GM23248 (cell line): ENCODE data around the gene MSH3. TPM values are rescaled to one million over a fixed set of nuclear protein-coding genes. Genes with fewer than 3 reads are reported as not detected.

Source experiments
- DNase-seq: peaks from one replicate; pipeline ENCODE4 v3.0.0-alpha.2; 2015
- H2AFZ ChIP-seq: fragments of 200-600 bp; sonication (generic); 2 replicates; pipeline ENCODE4 v1.6.1; 2016; ENCODE audit warnings: antibody characterized with exemption
- H3F3A ChIP-seq: fragments of 200-600 bp; sonication (generic); 2 replicates; pipeline ENCODE4 v1.6.1; 2016; ENCODE audit warnings: mild to moderate bottlenecking, antibody characterized with exemption, mixed run types; ENCODE audit not compliant: insufficient read depth
- H3K27ac ChIP-seq: fragments of 200-600 bp; sonication (generic); 2 replicates; pipeline ENCODE4 v1.5.1; 2016; ENCODE audit warnings: mild to moderate bottlenecking
- H3K27me3 ChIP-seq: fragments of 200-600 bp; sonication (generic); replicated peaks from 2 replicates; pipeline ENCODE4 v1.6.1; 2016; ENCODE audit warnings: mild to moderate bottlenecking; ENCODE audit not compliant: insufficient read depth
- H3K36me3 ChIP-seq: fragments of 200-600 bp; sonication (generic); 2 replicates; pipeline ENCODE4 v1.6.1; 2016; ENCODE audit warnings: low read depth, mild to moderate bottlenecking
- H3K4me1 ChIP-seq: fragments of 200-600 bp; sonication (generic); 2 replicates; pipeline ENCODE4 v1.6.1; 2016; ENCODE audit warnings: mild to moderate bottlenecking; ENCODE audit not compliant: insufficient read depth
- H3K4me2 ChIP-seq: fragments of 200-600 bp; sonication (generic); one replicate; pipeline ENCODE4 v1.6.1; 2016; ENCODE audit warnings: mild to moderate bottlenecking; ENCODE audit not compliant: unreplicated experiment
- H3K4me3 ChIP-seq: fragments of 200-600 bp; sonication (generic); 2 replicates; pipeline ENCODE4 v1.5.1; 2016; ENCODE audit warnings: mild to moderate bottlenecking
- H3K79me2 ChIP-seq: fragments of 200-600 bp; sonication (generic); 2 replicates; pipeline ENCODE4 v1.6.1; 2016; ENCODE audit warnings: mild to moderate bottlenecking; ENCODE audit not compliant: insufficient read depth
- H3K9ac ChIP-seq: fragments of 200-600 bp; sonication (generic); 2 replicates; pipeline ENCODE4 v1.6.1; 2016; ENCODE audit warnings: mild to moderate bottlenecking
- H3K9me2 ChIP-seq: fragments of 200-600 bp; sonication (generic); 2 replicates; pipeline ENCODE4 v1.6.1; 2016; ENCODE audit warnings: mixed run types, mild to moderate bottlenecking, moderate library complexity; ENCODE audit not compliant: insufficient read depth
- H3K9me3 ChIP-seq: fragments of 200-600 bp; sonication (generic); one replicate; pipeline ENCODE4 v1.6.1; 2017; ENCODE audit warnings: low read depth
- H4K20me1 ChIP-seq: fragments of 200-600 bp; sonication (generic); 2 replicates; pipeline ENCODE4 v1.6.0; 2016; ENCODE audit not compliant: insufficient read depth
- EZH2 ChIP-seq: fragments of 200-600 bp; sonication (generic); IDR thresholded peaks from 2 replicates; pipeline ENCODE4 v1.6.1; 2018; ENCODE audit warnings: antibody characterized with exemption, mild to moderate bottlenecking; ENCODE audit not compliant: insufficient read depth, poor library complexity, severe bottlenecking
- EZH2phosphoT487 ChIP-seq: fragments of 200-600 bp; sonication (generic); IDR thresholded peaks from 2 replicates; pipeline ENCODE4 v1.6.1; 2018; ENCODE audit warnings: antibody characterized with exemption, moderate library complexity, mild to moderate bottlenecking, low read depth; ENCODE audit not compliant: insufficient read depth
- WGBS, 2 experiments: methylation state at CpG; one replicate each; pipeline ENCODE4 v1.1.6; 2015 to 2017; ENCODE audit warnings: low lambda C conversion rate in 2 of 2, low coverage in 1 of 2; ENCODE audit errors: missing lambda C conversion rate in 2 of 2; 5-methylcytosine and 5-hydroxymethylcytosine counted together
- in situ Hi-C: fragments of 300-500 bp; cut with MboI; formaldehyde crosslinking; loops from 2 replicates; pipeline ENCODE4 v1.15.0; 2020
- polyA plus RNA-seq: library from polyadenylated mRNA; unstranded; fragments of >200 nt; fragmentation: Nextera tagmentation; extraction: Ambion mirVana; gene quantifications from 2 replicates; pipeline ENCODE4 v1.2.1, GENCODE V29; 2016
- total RNA-seq: library from RNA; depleted of rRNA; stranded (reverse); fragments of >200 nt; shearing (Covaris generic); gene quantifications from 2 replicates; pipeline ENCODE4 v1.2.3, GENCODE V29; 2014

Gene MSH3
- total and polyA plus RNA-seq, 2 experiments from 2014 or later = 11.7 to 14.0 TPM

DNA sequence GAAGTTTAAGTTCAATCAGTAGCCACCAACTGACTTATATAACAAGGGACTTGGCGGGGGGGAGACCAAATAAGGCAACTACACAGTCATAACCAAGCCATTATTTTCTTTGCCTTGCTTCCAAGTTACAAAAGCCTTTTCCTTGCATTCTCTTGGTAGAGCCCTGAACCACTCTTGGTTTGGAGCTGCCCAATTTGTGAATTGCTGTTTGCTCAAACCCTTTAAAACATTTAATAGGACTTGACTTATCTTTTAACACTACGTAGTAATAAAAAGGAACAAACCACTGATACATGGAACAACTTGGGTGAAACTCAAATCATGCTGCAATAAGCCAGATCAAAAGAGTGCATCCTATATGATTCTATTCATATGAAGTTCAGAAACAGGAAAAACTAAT is 31.7 kb upstream of the MSH3 start:
- DNase-seq = no peak
- Histone ChIP-seq H3K4me1 (no peaks in the 10 kb centered on the region), H2AFZ (no peak overlapping the region), H3K9me3 (no peaks in the 10 kb centered on the region), H3F3A (no peaks in the 10 kb centered on the region), H3K9me2 (no peaks in the 10 kb centered on the region), H3K4me3 (no peak overlapping the region), H3K27me3 (no peaks in the 10 kb centered on the region), H3K4me2 (no peak overlapping the region), H4K20me1 (no peaks in the 10 kb centered on the region), H3K9ac (no peak overlapping the region), H3K36me3 (no peaks in the 10 kb centered on the region), H3K79me2 (no peaks in the 10 kb centered on the region), H3K27ac (no peak overlapping the region)
- no peak for TF ChIP-seq EZH2
- TF ChIP-seq EZH2phosphoT487 = no peak
- 87 to 93% methylated on average over 2 of the region's 2 CpGs for WGBS, 2 experiments
- in situ Hi-C loops = no loop called here

DNA sequence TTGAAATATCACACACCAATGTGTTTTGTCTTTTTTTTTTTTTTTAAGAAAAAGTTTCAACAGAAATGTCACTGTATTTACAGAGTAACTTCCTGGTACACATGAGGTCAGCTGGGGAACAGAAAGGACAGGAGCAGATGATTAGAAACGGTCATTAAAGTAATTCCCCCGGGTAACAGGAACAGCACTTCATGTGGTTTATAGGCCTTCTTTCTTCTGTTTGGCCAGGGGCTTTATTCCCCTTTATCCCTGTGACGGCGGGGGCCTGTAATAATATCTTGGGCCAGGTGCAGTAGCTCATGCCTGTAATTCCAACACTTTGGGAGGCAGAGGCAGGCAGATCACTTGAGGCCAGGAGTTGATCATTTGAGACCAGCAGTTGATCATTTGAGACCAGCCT is 30.5 kb upstream of the MSH3 start:
- H3K4me2 ChIP-seq = no peak overlapping the region
- H3K4me1 ChIP-seq = no peaks in the 10 kb centered on the region
- no peaks in the 10 kb centered on the region for H3K9me3 ChIP-seq
- no peak overlapping the region for H3K27ac ChIP-seq
- H3K36me3 ChIP-seq = no peaks in the 10 kb centered on the region
- no peaks in the 10 kb centered on the region for H3K9me2 ChIP-seq
- H3F3A ChIP-seq = no peaks in the 10 kb centered on the region
- H4K20me1 ChIP-seq = no peaks in the 10 kb centered on the region
- no peaks in the 10 kb centered on the region for H3K27me3 ChIP-seq
- TF ChIP-seq EZH2phosphoT487 = no peak
- no peak for TF ChIP-seq EZH2
- H3K79me2 ChIP-seq = no peaks in the 10 kb centered on the region
- no peak overlapping the region for H3K4me3 ChIP-seq
- H3K9ac ChIP-seq = no peak overlapping the region
- H2AFZ ChIP-seq = no peak overlapping the region
- WGBS, 2 experiments = 51 to 71% methylated on average over 4 of the region's 4 CpGs
- DNase-seq = no peak
- in situ Hi-C loops = no loop called here

DNA sequence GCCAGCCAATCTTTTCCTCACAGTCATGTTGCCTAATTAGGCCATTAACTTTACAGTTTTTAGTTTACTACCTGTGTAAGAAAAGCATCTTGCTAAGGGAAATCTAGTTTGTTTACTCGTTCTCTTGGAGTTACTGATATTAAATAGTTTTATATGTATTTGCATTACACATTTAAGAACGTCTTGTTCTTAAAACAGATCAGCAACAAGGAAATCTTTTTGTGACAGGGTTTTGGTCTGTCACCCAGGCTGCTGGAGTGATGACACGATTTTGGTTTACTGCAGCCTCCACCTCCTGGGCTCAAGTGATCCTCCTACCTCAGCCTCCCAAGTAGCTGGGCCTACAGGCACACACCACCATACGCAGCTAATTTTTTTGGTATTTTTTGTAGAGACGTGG is 29.2 kb upstream of the MSH3 start:
- Histone ChIP-seq H4K20me1 (no peaks in the 10 kb centered on the region), H3K9me2 (no peaks in the 10 kb centered on the region), H3K79me2 (no peaks in the 10 kb centered on the region), H3K36me3 (no peaks in the 10 kb centered on the region), H2AFZ (no peak overlapping the region), H3K4me3 (no peak overlapping the region), H3F3A (no peaks in the 10 kb centered on the region), H3K4me1 (no peaks in the 10 kb centered on the region), H3K9ac (no peak overlapping the region), H3K27me3 (no peaks in the 10 kb centered on the region), H3K9me3 (no peaks in the 10 kb centered on the region), H3K4me2 (no peak overlapping the region), H3K27ac (no peak overlapping the region)
- TF ChIP-seq EZH2 (no peak), EZH2phosphoT487 (no peak)
- no peak for DNase-seq
- in situ Hi-C loops = no loop called here
- WGBS, 2 experiments = 84 to 86% methylated on average over 5 of the region's 5 CpGs

DNA sequence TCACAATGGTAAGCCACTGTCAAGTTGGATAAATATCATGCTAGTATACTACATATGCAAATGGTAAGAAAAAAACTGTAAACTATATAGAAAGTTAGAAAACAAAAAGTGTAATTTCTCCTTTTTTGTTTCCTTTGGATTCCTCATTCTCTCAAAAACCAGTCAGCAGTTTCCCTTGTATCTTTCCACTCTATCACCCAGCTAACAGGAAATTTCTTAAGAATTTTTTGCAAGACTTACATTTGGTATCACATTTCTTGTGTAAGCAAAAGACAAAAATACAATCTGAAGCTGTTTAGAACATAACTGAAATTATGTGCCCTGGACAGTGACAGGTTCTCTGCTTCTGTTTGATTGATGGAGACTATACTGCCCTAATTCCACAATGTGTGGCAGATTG is 25.2 kb upstream of the MSH3 start:
- Histone ChIP-seq H3K9ac (no peak overlapping the region), H3K4me2 (no peak overlapping the region), H3K27me3 (no peaks in the 10 kb centered on the region), H3K36me3 (no peaks in the 10 kb centered on the region), H3K9me2 (no peaks in the 10 kb centered on the region), H3K27ac (no peak overlapping the region), H3K9me3 (no peaks in the 10 kb centered on the region), H3K79me2 (no peaks in the 10 kb centered on the region), H2AFZ (no peak overlapping the region), H3K4me3 (no peak overlapping the region), H4K20me1 (no peaks in the 10 kb centered on the region), H3F3A (no peaks in the 10 kb centered on the region), H3K4me1 (no peaks in the 10 kb centered on the region)
- TF ChIP-seq EZH2 (no peak), EZH2phosphoT487 (no peak)
- in situ Hi-C loops = no loop called here
- no peak for DNase-seq
